Measurements from ENCODE around the gene SERTAD2. TPM values are rescaled to one million over a fixed set of nuclear protein-coding genes. Genes with fewer than 3 reads are reported as not detected.

SERTAD2 gene
- total and polyA plus RNA-seq, 2 of the 4 experiments (the other 2 are of a cell fraction) = 5.0 to 11.0 TPM

GRCh38 chr2:64607381-64608304, 46.1 kb downstream of the SERTAD2 start:
- H2BK120ac ChIP-seq (ENCODE audit: low read depth, low read length) = no peak overlapping the region
- no peaks in the 10 kb centered on the region for H4K20me1 ChIP-seq (ENCODE audit: insufficient read depth, low read length)
- no peaks in the 10 kb centered on the region for H3K79me1 ChIP-seq (ENCODE audit: low read depth in 1 of 2, low read length in 2 of 2)
- ATAC-seq (ENCODE audit: low read depth) (no peak), DNase-seq (no peak)
- H3K27ac ChIP-seq (ENCODE audit: insufficient read depth, low read length) = no peak overlapping the region
- peaks cover 1% of the 10 kb centered on the region; the same call in 1 of the 2 replicates for H3K4me1 ChIP-seq (ENCODE audit: control insufficient read depth, insufficient read depth, low read length)
- no peak overlapping the region for H4K5ac ChIP-seq (ENCODE audit: low read depth, low read length)
- no peak overlapping the region for H3K56ac ChIP-seq (ENCODE audit: extremely low read depth, insufficient read depth, low read length)
- no peak overlapping the region for H2AK5ac ChIP-seq (ENCODE audit: low read depth, low read length)
- ChIA-PET POLR2A (ENCODE audit: unreplicated experiment) (no interaction called here), CTCF (interaction anchor here (2.5 kb wide), 1 partner anchor 21 kb away, joined by 6 read pairs; no protein-coding TSS in a partner anchor)
- in situ Hi-C loops (cut with MboI; ENCODE audit: low sequenced_read_pairs) = no loop called here
- no peak for TF ChIP-seq RCOR1 (IDR thresholded peaks at IDR 0.05; ENCODE audit: insufficient replicate concordance, low read length)
- TF ChIP-seq MAZ (IDR thresholded peaks at IDR 0.05; ENCODE audit: borderline replicate concordance, low read depth, low read length) = no peak
- no peak for TF ChIP-seq POLR2A (IDR thresholded peaks at IDR 0.05; ENCODE audit: low read depth, low read length)
- no peak for TF ChIP-seq MXI1 (IDR thresholded peaks at IDR 0.05; ENCODE audit: borderline replicate concordance, low read depth, low read length)
- TF ChIP-seq RFX5 (IDR thresholded peaks at IDR 0.05; ENCODE audit: low read depth, low read length) = no peak
- TF ChIP-seq CHD1 (IDR thresholded peaks at IDR 0.05; ENCODE audit: low read depth, low read length) = no peak
- TF ChIP-seq, protein P1, sequence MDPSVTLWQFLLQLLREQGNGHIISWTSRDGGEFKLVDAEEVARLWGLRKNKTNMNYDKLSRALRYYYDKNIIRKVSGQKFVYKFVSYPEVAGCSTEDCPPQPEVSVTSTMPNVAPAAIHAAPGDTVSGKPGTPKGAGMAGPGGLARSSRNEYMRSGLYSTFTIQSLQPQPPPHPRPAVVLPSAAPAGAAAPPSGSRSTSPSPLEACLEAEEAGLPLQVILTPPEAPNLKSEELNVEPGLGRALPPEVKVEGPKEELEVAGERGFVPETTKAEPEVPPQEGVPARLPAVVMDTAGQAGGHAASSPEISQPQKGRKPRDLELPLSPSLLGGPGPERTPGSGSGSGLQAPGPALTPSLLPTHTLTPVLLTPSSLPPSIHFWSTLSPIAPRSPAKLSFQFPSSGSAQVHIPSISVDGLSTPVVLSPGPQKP (IDR thresholded peaks at IDR 0.05; ENCODE audit: borderline replicate concordance, low read depth, low read length) = no peak
- no peak for TF ChIP-seq NFE2L2 (IDR thresholded peaks at IDR 0.05; ENCODE audit: low read depth, low read length)
- TF ChIP-seq RAD21 (IDR thresholded peaks at IDR 0.05; ENCODE audit: low read length) = no peak
- 86% methylated on average over 5 of the region's 18 CpGs; no CpG with 5 or more reads in 1 of the 2 experiments for WGBS, 2 experiments (ENCODE audit: extremely low coverage in 2 of 2, insufficient read length in 1 of 2)
- no peak overlapping the region for H3K4me3 ChIP-seq (ENCODE audit: insufficient read depth, low read depth, low read length)
- no peaks in the 10 kb centered on the region for H3K9me1 ChIP-seq (ENCODE audit: insufficient read depth, low read length)
- no peak overlapping the region for H3K18ac ChIP-seq (ENCODE audit: low read depth, low read length)
- no peak overlapping the region for H2AFZ ChIP-seq (replicated peaks; ENCODE audit: low read length, poor library complexity)
- H3K23ac ChIP-seq (ENCODE audit: low read depth, low read length) = no peak overlapping the region
- H4K91ac ChIP-seq (ENCODE audit: insufficient read depth, low read depth, low read length) = no peak overlapping the region
- peaks cover 4% of the 10 kb centered on the region for H3K9me3 ChIP-seq (ENCODE audit: control insufficient read depth, insufficient read depth, low read length)
- H3K4me2 ChIP-seq (ENCODE audit: low read depth, low read length) = no peak overlapping the region
- intact Hi-C loops (cut with micrococcal nuclease) = no loop called here
- no peak overlapping the region for H2BK5ac ChIP-seq (ENCODE audit: low read depth, low read length, poor library complexity, severe bottlenecking)
- no peak overlapping the region for H4K8ac ChIP-seq (ENCODE audit: low read depth in 2 of 2, low read length in 2 of 2)
- H3K36me3 ChIP-seq (ENCODE audit: control insufficient read depth, insufficient read depth, low read length) = no peaks in the 10 kb centered on the region
- BruUV-seq (replicated peaks) = no TSS peak
- H2AK9ac ChIP-seq (replicated peaks; ENCODE audit: low read depth, low read length, poor library complexity) = no peak overlapping the region
- H3K27me3 ChIP-seq (ENCODE audit: control insufficient read depth, insufficient read depth, low read length) = peaks cover 66% of the 10 kb centered on the region
- dilution Hi-C loops (cut with HindIII; ENCODE audit: low sequenced_read_pairs, unreplicated experiment) = no loop called here
- H2BK15ac ChIP-seq (ENCODE audit: low read depth, low read length) = no peak overlapping the region
- H2BK20ac ChIP-seq (ENCODE audit: low read depth, low read length) = no peak overlapping the region
- no peak overlapping the region for H3K14ac ChIP-seq (replicated peaks; ENCODE audit: low read depth, low read length)
- H3K4ac ChIP-seq (ENCODE audit: low read depth, low read length) = no peak overlapping the region
- no peak overlapping the region for H3K9ac ChIP-seq (ENCODE audit: low read depth, low read length)
